ENCODE results near the gene CA6. TPM values are rescaled to one million over a fixed set of nuclear protein-coding genes. Genes with fewer than 3 reads are reported as not detected.

CA6 gene
- total and polyA plus RNA-seq, 10 donors = 0.11 to 1.5 (median 0.13) TPM; not detected in 6

DNA sequence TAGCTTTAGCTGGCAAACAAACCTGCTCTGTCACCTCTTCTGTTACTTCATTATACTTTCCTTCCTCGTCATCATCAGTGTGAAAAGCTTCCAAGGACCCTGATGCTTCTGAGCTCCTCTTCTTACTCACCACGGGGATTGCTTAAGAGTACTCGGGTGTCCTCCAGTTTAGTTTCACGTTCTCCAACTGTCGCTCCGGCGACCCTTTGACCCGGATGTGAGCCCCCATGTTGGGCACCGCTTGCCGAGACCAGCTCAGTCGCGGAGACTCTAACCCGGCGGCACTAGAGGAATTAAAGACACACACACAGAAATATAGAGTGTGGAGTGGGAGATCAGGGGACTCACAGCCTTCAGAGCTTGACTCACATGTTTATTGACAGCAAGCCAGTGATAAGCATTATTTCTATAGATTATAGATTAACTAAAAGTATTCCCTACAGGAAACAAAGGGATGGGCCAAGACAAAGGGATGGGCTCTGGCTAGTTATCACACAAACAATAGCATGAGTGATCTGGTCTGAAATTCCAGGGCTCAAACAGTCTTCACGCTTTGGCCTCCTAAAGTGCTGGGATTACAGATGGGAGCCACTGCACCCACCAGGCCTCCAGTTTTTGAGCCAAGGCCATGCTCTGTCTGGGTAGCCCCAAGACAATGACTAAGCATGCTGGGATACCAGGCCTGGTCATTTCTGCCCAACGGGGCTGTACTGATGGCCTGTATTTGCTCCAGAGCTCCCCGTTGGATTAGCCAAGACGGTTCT lies 37.1 kb upstream of the CA6 start:
- DNase-seq = no peak
- no peak for TF ChIP-seq POLR2AphosphoS5 (IDR thresholded peaks at IDR 0.05)
- TF ChIP-seq, protein P1, sequence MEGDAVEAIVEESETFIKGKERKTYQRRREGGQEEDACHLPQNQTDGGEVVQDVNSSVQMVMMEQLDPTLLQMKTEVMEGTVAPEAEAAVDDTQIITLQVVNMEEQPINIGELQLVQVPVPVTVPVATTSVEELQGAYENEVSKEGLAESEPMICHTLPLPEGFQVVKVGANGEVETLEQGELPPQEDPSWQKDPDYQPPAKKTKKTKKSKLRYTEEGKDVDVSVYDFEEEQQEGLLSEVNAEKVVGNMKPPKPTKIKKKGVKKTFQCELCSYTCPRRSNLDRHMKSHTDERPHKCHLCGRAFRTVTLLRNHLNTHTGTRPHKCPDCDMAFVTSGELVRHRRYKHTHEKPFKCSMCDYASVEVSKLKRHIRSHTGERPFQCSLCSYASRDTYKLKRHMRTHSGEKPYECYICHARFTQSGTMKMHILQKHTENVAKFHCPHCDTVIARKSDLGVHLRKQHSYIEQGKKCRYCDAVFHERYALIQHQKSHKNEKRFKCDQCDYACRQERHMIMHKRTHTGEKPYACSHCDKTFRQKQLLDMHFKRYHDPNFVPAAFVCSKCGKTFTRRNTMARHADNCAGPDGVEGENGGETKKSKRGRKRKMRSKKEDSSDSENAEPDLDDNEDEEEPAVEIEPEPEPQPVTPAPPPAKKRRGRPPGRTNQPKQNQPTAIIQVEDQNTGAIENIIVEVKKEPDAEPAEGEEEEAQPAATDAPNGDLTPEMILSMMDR (IDR thresholded peaks at IDR 0.05 in 8 of 11, conservative IDR thresholded peaks at IDR 0.05 in 3 of 11) = no peak
- no peak for TF ChIP-seq POLR2A (IDR thresholded peaks at IDR 0.05)
- H3K27ac ChIP-seq = peak overlapping the region in 5 of 8 donors; percentile 15 to 65 (median 45)
- H3K4me3 ChIP-seq = no peak overlapping the region
- WGBS, 5 donors = 50 to 80% (median 60%) methylated on average over 18 of the region's 18 CpGs
- peaks cover 0 to 12% (median 0%) of the 10 kb centered on the region in 6 donors for H3K4me1 ChIP-seq
- H3K36me3 ChIP-seq = no peaks in the 10 kb centered on the region
- no peaks in the 10 kb centered on the region for H3K9me3 ChIP-seq
- H3K27me3 ChIP-seq (replicated peaks in 1 of 7) = peaks cover 0 to 5% (median 0%) of the 10 kb centered on the region in 7 donors
- intact Hi-C loops (cut with DNase I; ENCODE audit: low total_unique reads) = no loop called here

DNA sequence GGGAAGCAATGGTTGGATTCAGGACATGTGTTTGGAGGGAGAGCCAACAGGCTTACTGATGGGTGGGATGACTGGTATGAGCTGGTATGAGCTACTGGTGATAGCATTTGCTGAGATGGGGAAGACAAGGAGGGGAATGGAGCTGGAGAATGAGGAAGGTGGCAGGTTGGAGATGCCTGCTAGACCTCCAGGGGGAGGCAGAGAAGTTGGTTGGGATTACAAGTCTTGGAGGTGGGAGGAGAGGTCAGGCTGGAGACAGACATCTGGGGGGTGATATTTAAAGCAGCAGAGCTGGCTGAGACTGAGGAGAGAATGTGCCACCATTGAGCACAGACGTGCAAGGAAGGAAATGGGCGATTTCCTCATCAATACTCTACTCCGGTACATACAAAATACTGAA lies 35.3 kb upstream of the CA6 start:
- 31 to 79% (median 60%) methylated on average over 3 of the region's 3 CpGs for WGBS, 5 donors
- Histone ChIP-seq H3K36me3 (no peaks in the 10 kb centered on the region), H3K27ac (no peak overlapping the region), H3K4me3 (no peak overlapping the region), H3K9me3 (no peaks in the 10 kb centered on the region), H3K27me3 (replicated peaks in 1 of 7) (peaks cover 0 to 5% (median 0%) of the 10 kb centered on the region in 7 donors), H3K4me1 (peaks cover 0 to 12% (median 0%) of the 10 kb centered on the region in 6 donors)
- intact Hi-C loops (cut with DNase I; ENCODE audit: low total_unique reads) = no loop called here
- DNase-seq = no peak
- TF ChIP-seq, protein P1 (IDR thresholded peaks at IDR 0.05 in 8 of 11, conservative IDR thresholded peaks at IDR 0.05 in 3 of 11) = no peak
- no peak for TF ChIP-seq POLR2AphosphoS5 (IDR thresholded peaks at IDR 0.05)
- no peak for TF ChIP-seq POLR2A (IDR thresholded peaks at IDR 0.05)

DNA sequence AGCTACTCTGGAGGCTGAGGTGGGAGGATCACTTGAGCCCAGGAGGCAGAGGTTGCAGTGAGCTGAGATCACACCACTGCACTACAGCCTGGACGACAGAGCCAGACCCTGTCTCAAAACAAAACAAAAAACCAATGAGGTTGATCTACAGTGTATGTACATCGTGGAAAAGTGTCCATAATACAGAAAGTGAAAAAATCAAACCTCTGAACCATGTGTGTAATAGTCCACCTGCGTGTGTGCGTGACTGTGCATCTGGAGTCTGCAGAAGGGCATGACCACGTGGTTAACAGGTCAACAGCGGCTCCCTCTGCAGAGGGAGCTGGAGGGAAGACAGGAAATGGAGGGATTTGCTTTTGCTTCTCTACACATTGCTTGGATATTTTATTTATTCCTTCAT lies 34.8 kb upstream of the CA6 start:
- 64 to 81% (median 71%) methylated on average over 6 of the region's 6 CpGs for WGBS, 5 donors
- DNase-seq = no peak
- H3K4me3 ChIP-seq = no peak overlapping the region
- no peak overlapping the region for H3K27ac ChIP-seq
- intact Hi-C loops (cut with DNase I; ENCODE audit: low total_unique reads) = no loop called here
- H3K36me3 ChIP-seq = no peaks in the 10 kb centered on the region
- H3K4me1 ChIP-seq = peaks cover 0 to 12% (median 0%) of the 10 kb centered on the region in 6 donors
- TF ChIP-seq POLR2AphosphoS5 (IDR thresholded peaks at IDR 0.05) (no peak), POLR2A (IDR thresholded peaks at IDR 0.05) (no peak)
- TF ChIP-seq, protein P1 (IDR thresholded peaks at IDR 0.05 in 8 of 11, conservative IDR thresholded peaks at IDR 0.05 in 3 of 11) = no peak
- H3K9me3 ChIP-seq = no peaks in the 10 kb centered on the region
- H3K27me3 ChIP-seq (replicated peaks in 1 of 7) = peaks cover 0 to 5% (median 0%) of the 10 kb centered on the region in 7 donors
